Lower leg skin (tissue), 3 donors: Measurements from ENCODE around the gene C5orf34.

Experiments
- CTCF ChIP-seq, 3 donors: fragments of 450-650 bp; IDR thresholded peaks; one replicate each; pipeline ENCODE4 v1.5.1; 2016; ENCODE audit warnings: antibody characterized with exemption in 3 of 3, mild to moderate bottlenecking in 3 of 3, moderate library complexity in 2 of 3
- POLR2A ChIP-seq, 2 donors: fragments of 450-650 bp; IDR thresholded peaks; one replicate each; pipeline ENCODE4 v1.6.1; 2016 to 2017; ENCODE audit warnings: antibody characterized with exemption in 2 of 2, mild to moderate bottlenecking in 1 of 2, moderate library complexity in 1 of 2

DNA sequence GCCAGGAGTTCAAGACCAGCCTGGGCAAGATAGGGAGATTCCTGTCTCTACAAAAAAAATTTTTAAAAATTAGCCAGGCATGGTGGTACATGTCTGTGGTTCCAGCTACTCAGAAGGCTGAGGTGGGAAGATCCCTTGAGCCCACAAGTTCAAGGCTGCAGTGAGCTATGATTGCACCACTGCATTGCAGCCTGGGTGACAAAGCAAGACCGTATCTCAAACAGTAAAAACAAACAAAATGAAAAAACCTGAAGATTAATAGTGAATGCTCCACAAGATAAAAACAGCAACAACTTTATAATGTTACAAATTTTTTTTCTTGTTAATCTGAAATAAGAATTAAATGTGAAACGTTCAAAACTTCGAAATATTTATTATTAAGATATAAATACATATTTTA lies 28.6 kb downstream of the C5orf34 start:
- TF ChIP-seq CTCF (IDR thresholded peaks at IDR 0.05) (no peak), POLR2A (IDR thresholded peaks at IDR 0.05) (no peak)
